PC-9 (cell line): ENCODE measurements around the gene MVB12A.

Source experiments
- CTCF ChIP-seq: fragments of 200-600 bp; sonication (generic); conservative IDR thresholded peaks from 2 replicates; pipeline ENCODE4 v1.6.1; 2017; ENCODE audit warnings: mixed run types, antibody characterized with exemption, mild to moderate bottlenecking, moderate library complexity
- EZH2 ChIP-seq: fragments of 200-600 bp; sonication (generic); IDR thresholded peaks from 2 replicates; pipeline ENCODE4 v1.8.0; 2017; ENCODE audit warnings: antibody characterized with exemption, low read depth

GRCh38 chr19:17469481-17470067 is 49.7 kb downstream of the MVB12A start:
- TF ChIP-seq CTCF (no peak), EZH2 (no peak)
